Left ventricle myocardium superior (tissue), 1 donor: ENCODE measurements around the gene CD3E. TPM values are rescaled to one million over a fixed set of nuclear protein-coding genes. Genes with fewer than 3 reads are reported as not detected.
A peak's percentile ranks its signal among the peaks of the same experiment; 100 is the strongest.

ENCODE experiments used
- ATAC-seq: fragments of 200-7000 bp; cut with Tn5 transposase; one replicate; pipeline ENCODE4 v1.9.1; 2020; ENCODE audit warnings: mild to moderate bottlenecking, moderate library complexity
- DNase-seq: peaks from one replicate; pipeline ENCODE4 v3.0.0-alpha.2; 2020
- intact Hi-C: fragments of 100-400 bp; cut with micrococcal nuclease; formaldehyde crosslinking; loops from one replicate; pipeline ENCODE4 v1.11.0; 2022
- total RNA-seq: library from RNA; stranded (reverse); fragmentation: NEBNext Ultra II Directional; extraction: Animal tissue kit (Norgen Biotek cat#: 25700); gene quantifications from one replicate; pipeline ENCODE4 v1.2.1, GENCODE V29; 2021
- donor health status: DM: no; HTN: yes; CAD: no; lungs with severe emphysema.

The CD3E gene
- total RNA-seq, 1 donor from 2014 or later = 1.1 TPM

- intact Hi-C loops = no loop called here
Measured at GRCh38 chr11:118318581-118319336, 14.2 kb downstream of the CD3E start.

GRCh38 chr11:118319337-118319707, 14.8 kb downstream of the CD3E start:
- DNase-seq (no peak), ATAC-seq (peak; percentile 43)
- intact Hi-C loops = no loop called here

More at GRCh38 chr11:118318581-118319336, 14.2 kb downstream of the CD3E start:
- ATAC-seq = no peak
- DNase-seq = no peak

GRCh38 chr11:118320515-118320914, 16.0 kb downstream of the CD3E start:
- intact Hi-C loops = no loop called here
- ATAC-seq (no peak), DNase-seq (no peak)

GRCh38 chr11:118321386-118322082, 17.0 kb downstream of the CD3E start:
- intact Hi-C loops = no loop called here
- DNase-seq (no peak), ATAC-seq (no peak)

- ATAC-seq (no peak), DNase-seq (no peak)
- intact Hi-C loops = no loop called here
Measured at GRCh38 chr11:118322721-118323120, 18.2 kb downstream of the CD3E start.

GRCh38 chr11:118325283-118325682, 20.8 kb downstream of the CD3E start:
- DNase-seq (no peak), ATAC-seq (no peak)
- intact Hi-C loops = no loop called here

- no peak for ATAC-seq
- no peak for DNase-seq
- intact Hi-C loops = no loop called here
Measured at GRCh38 chr11:118328745-118329144, 24.2 kb downstream of the CD3E start.

GRCh38 chr11:118334745-118335144, 30.2 kb downstream of the CD3E start:
- no peak for ATAC-seq
- intact Hi-C loops = no loop called here
- no peak for DNase-seq

GRCh38 chr11:118338637-118339061, 34.1 kb downstream of the CD3E start:
- ATAC-seq (peak; percentile 63), DNase-seq (no peak)
- intact Hi-C loops = no loop called here

- no peak for ATAC-seq
- intact Hi-C loops = no loop called here
- DNase-seq = no peak
Measured at GRCh38 chr11:118339281-118339961, 34.9 kb downstream of the CD3E start.

- ATAC-seq (no peak), DNase-seq (no peak)
- intact Hi-C loops = loop anchor here (10.0 kb wide), 1 partner anchor 136 kb away; no protein-coding TSS in a partner anchor
Measured at GRCh38 chr11:118340449-118340848, 35.9 kb downstream of the CD3E start.

GRCh38 chr11:118341261-118341660, 36.7 kb downstream of the CD3E start:
- no peak for ATAC-seq
- no peak for DNase-seq
- intact Hi-C loops = loop anchor here (10.0 kb wide), 1 partner anchor 136 kb away; no protein-coding TSS in a partner anchor

GRCh38 chr11:118341815-118342489, 37.4 kb downstream of the CD3E start:
- DNase-seq = no peak
- no peak for ATAC-seq
- intact Hi-C loops = loop anchor here (10.0 kb wide), 1 partner anchor 137 kb away; no protein-coding TSS in a partner anchor

GRCh38 chr11:118342503-118343161, 38.1 kb downstream of the CD3E start, which contains the start of gene CD3D:
Gene CD3D, minus strand, starts transcription at chr11:118342705. Its CDS starts 98 bp downstream, at chr11:118342607.
- ATAC-seq = no peak
- DNase-seq = no peak
- intact Hi-C loops = loop anchor here (10.0 kb wide), 1 partner anchor 138 kb away; no protein-coding TSS in a partner anchor

- DNase-seq (no peak), ATAC-seq (no peak)
- intact Hi-C loops = loop anchor here (10.0 kb wide), 1 partner anchor 138 kb away; no protein-coding TSS in a partner anchor
Measured at GRCh38 chr11:118343248-118343647, 38.7 kb downstream of the CD3E start.

GRCh38 chr11:118343981-118344515, 39.5 kb downstream of the CD3E start, which contains the start of gene CD3G:
Gene CD3G, plus strand, starts transcription at chr11:118344344. Its CDS starts 80 bp downstream, at chr11:118344424.
- intact Hi-C loops = loop anchor here (10.0 kb wide), 1 partner anchor 139 kb away; no protein-coding TSS in a partner anchor
- ATAC-seq (no peak), DNase-seq (no peak)

GRCh38 chr11:118349475-118349874, 44.9 kb downstream of the CD3E start:
- ATAC-seq (no peak), DNase-seq (no peak)
- intact Hi-C loops = loop anchor here (10.0 kb wide), 1 partner anchor 145 kb away; no protein-coding TSS in a partner anchor

- ATAC-seq (no peak), DNase-seq (no peak)
- intact Hi-C loops = no loop called here
Measured at GRCh38 chr11:118353084-118353710, 48.7 kb downstream of the CD3E start.
